H1 (cell line): ENCODE results near the gene MYOCD. TPM values are rescaled to one million over a fixed set of nuclear protein-coding genes. Genes with fewer than 3 reads are reported as not detected.

ENCODE experiments used
- BCL11A ChIP-seq, 2 experiments: IDR thresholded peaks; one replicate each; pipeline ENCODE4 v1.6.1; 2011; ENCODE audit warnings: low read depth in 2 of 2, low read length in 2 of 2, mild to moderate bottlenecking in 2 of 2
- NANOG ChIP-seq: IDR thresholded peaks from 2 replicates; pipeline ENCODE4 v1.6.1; 2011; ENCODE audit warnings: low read length, low read depth, mild to moderate bottlenecking, inconsistent platforms; ENCODE audit not compliant: insufficient read depth, poor library complexity, severe bottlenecking
- polyA plus RNA-seq, 7 experiments: library from polyadenylated mRNA; depleted of rRNA in 3 of 7; stranded (reverse) in 5 of 7; unstranded in 2 of 7; fragments of >200 nt in 5 of 7; fragments of 200-250 nt in 2 of 7; gene quantifications; 1 replicate in 5 of 7; 2 replicates in 1 of 7; 4 replicates in 1 of 7; pipeline versions ENCODE4 v1.2.1 to v1.2.3, GENCODE V29; 2011 to 2013; ENCODE audit warnings: missing spikeins in 2 of 7, mixed read lengths in 2 of 7
- total RNA-seq: library from RNA; stranded (reverse); fragmentation: NEBNext Ultra II Directional; extraction: Animal tissue kit (Norgen Biotek cat#: 25700); gene quantifications from 2 replicates; pipeline ENCODE4 v1.2.1, GENCODE V29; 2021
- TF ChIP-seq, protein P1 (sequence below): IDR thresholded peaks from 2 replicates; pipeline ENCODE4 v1.6.1; 2011; ENCODE audit warnings: low read length, improper control_type of control experiment

The MYOCD gene
- total and polyA plus RNA-seq, 2 of the 8 experiments (the other 6 are each of a cell fraction or from before 2014, with no cell fraction given): 0.30 to 4.9 TPM

DNA sequence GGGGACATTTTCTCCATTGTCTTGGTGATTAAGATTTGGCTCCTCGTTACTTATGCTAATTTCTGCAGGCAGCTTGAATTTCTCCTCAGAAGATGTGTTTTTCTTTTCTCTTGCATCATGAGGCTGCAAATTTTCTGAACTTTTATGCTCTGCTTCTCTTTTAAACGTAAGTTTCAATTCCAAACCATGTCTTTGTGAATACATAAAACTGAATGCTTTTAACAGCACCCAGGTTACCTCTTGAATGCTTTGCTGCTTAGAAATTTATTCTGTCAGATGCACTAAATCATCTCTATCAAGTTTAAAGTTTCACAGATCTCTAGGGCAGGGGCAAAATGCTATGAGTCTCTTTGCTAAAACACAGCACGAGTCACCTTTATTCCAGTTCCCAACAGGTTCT is 143.0 kb downstream of the MYOCD start (continued):
- TF ChIP-seq BCL11A (IDR thresholded peaks at IDR 0.05; ENCODE audit: low read depth in 2 of 2, low read length in 2 of 2) (no peak), NANOG (no peak)
- TF ChIP-seq, protein P1, sequence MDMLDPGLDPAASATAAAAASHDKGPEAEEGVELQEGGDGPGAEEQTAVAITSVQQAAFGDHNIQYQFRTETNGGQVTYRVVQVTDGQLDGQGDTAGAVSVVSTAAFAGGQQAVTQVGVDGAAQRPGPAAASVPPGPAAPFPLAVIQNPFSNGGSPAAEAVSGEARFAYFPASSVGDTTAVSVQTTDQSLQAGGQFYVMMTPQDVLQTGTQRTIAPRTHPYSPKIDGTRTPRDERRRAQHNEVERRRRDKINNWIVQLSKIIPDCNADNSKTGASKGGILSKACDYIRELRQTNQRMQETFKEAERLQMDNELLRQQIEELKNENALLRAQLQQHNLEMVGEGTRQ: no peak
